ENCODE measurements around the gene DNM3. TPM values are rescaled to one million over a fixed set of nuclear protein-coding genes. Genes with fewer than 3 reads are reported as not detected.

DNM3 gene
- total and polyA plus RNA-seq, 10 of the 15 experiments (the other 5 are each of a cell fraction or from before 2014, with no cell fraction given), result 0.03 to 1.5 (median 0.08) TPM; not detected in 3

- no peaks in the 10 kb centered on the region for H3K36me3 ChIP-seq (ENCODE audit: control insufficient read depth in 2 of 2, insufficient read depth in 2 of 2, low read length in 1 of 2)
- no peaks in the 10 kb centered on the region; the same call in 2 of the 3 replicates for H3K9me3 ChIP-seq (replicated peaks; ENCODE audit: control insufficient read depth, insufficient read depth, low read length)
- no peak overlapping the region for H3K9ac ChIP-seq (ENCODE audit: control insufficient read depth, insufficient read depth, low read length)
- no peak overlapping the region for H3K4me3 ChIP-seq
- ChIA-PET RAD21 (ENCODE audit: unreplicated experiment) (no interaction called here), CTCF (no interaction called here), SMC1A (ENCODE audit: uncharacterized antibody, unreplicated experiment) (no interaction called here), POLR2A (no interaction called here)
- no peak overlapping the region for H3K27ac ChIP-seq (ENCODE audit: control insufficient read depth, insufficient read depth)
- no TSS peak for BruUV-seq (replicated peaks)
- H3K4me1 ChIP-seq (ENCODE audit: control insufficient read depth, insufficient read depth, low read length), result no peaks in the 10 kb centered on the region
- H2AFZ ChIP-seq (ENCODE audit: control insufficient read depth, low read depth, low read length), result no peak overlapping the region
- intact Hi-C loops (cut with micrococcal nuclease; ENCODE audit: unreplicated experiment) (no loop called here), in situ Hi-C loops (cut with MboI) (no loop called here)
- no peaks in the 10 kb centered on the region for H3K27me3 ChIP-seq (replicated peaks in 1 of 2; ENCODE audit: control insufficient read depth in 2 of 2, insufficient read depth in 2 of 2, low read length in 1 of 2)
- no peaks in the 10 kb centered on the region for H4K20me1 ChIP-seq (ENCODE audit: control insufficient read depth, insufficient read depth)
- no peak for TF ChIP-seq MEF2A (IDR thresholded peaks at IDR 0.05; ENCODE audit: insufficient read depth, low read depth, low read length)
- no peak for TF ChIP-seq SMAD1 (IDR thresholded peaks at IDR 0.05; ENCODE audit: low read depth, partially characterized antibody)
- no peak for TF ChIP-seq SIX5 (IDR thresholded peaks at IDR 0.05; ENCODE audit: low read depth, low read length, severe bottlenecking)
- TF ChIP-seq MTA2 (IDR thresholded peaks at IDR 0.05; ENCODE audit: low read depth), result no peak
- no peak for TF ChIP-seq KLF5 (IDR thresholded peaks at IDR 0.05; ENCODE audit: partially characterized antibody)
- TF ChIP-seq MYB (IDR thresholded peaks at IDR 0.05; ENCODE audit: borderline replicate concordance, low read depth, low read length), result no peak
- no peak for TF ChIP-seq CBX3 (IDR thresholded peaks at IDR 0.05; ENCODE audit: borderline replicate concordance, low read depth)
- TF ChIP-seq CHD2 (IDR thresholded peaks at IDR 0.05; ENCODE audit: borderline replicate concordance, low read depth, low read length), result no peak
- no peak for TF ChIP-seq MTA3 (IDR thresholded peaks at IDR 0.05; ENCODE audit: borderline replicate concordance, low read length)
- DNase-seq (ENCODE audit: low read depth, low spot score) (no peak), ATAC-seq (no peak), FAIRE-seq (peak; percentile 59)
- 62% methylated on average over 8 of the region's 8 CpGs for WGBS (ENCODE audit: insufficient coverage, insufficient replicate concordance, low lambda C conversion rate, missing lambda C conversion rate)
- H3K79me2 ChIP-seq (ENCODE audit: control insufficient read depth, insufficient read depth, low read length), result no peaks in the 10 kb centered on the region
- no peak overlapping the region for H3K4me2 ChIP-seq (ENCODE audit: control insufficient read depth, insufficient read depth)
These were observed 362.0 kb downstream of the DNM3 start for GRCh38 chr1:172203135-172203823.

GRCh38 chr1:172203902-172204301, 362.6 kb downstream of the DNM3 start:
- TF ChIP-seq CHD4 (IDR thresholded peaks at IDR 0.05) (no peak), RAD51 (IDR thresholded peaks at IDR 0.05) (no peak), FOS (IDR thresholded peaks at IDR 0.05; ENCODE audit: borderline replicate concordance, extremely low read depth, insufficient read length) (no peak), RB1 (IDR thresholded peaks at IDR 0.05; ENCODE audit: borderline replicate concordance) (no peak), ZBTB33 (IDR thresholded peaks at IDR 0.05) (no peak)
- CTCF ChIA-PET, result no interaction called here
- BruUV-seq (replicated peaks), result no TSS peak
- Histone ChIP-seq H3K36me3 (ENCODE audit: control insufficient read depth in 2 of 2, insufficient read depth in 2 of 2, low read length in 1 of 2) (no peaks in the 10 kb centered on the region), H3K79me2 (ENCODE audit: control insufficient read depth, insufficient read depth, low read length) (no peaks in the 10 kb centered on the region), H3K27me3 (replicated peaks in 1 of 2; ENCODE audit: control insufficient read depth in 2 of 2, insufficient read depth in 2 of 2, low read length in 1 of 2) (no peaks in the 10 kb centered on the region), H3K4me2 (ENCODE audit: control insufficient read depth, insufficient read depth) (no peak overlapping the region), H2AFZ (ENCODE audit: control insufficient read depth, low read depth, low read length) (no peak overlapping the region), H4K20me1 (ENCODE audit: control insufficient read depth, insufficient read depth) (no peaks in the 10 kb centered on the region), H3K9ac (ENCODE audit: control insufficient read depth, insufficient read depth, low read length) (no peak overlapping the region), H3K9me3 (replicated peaks; ENCODE audit: control insufficient read depth, insufficient read depth, low read length) (no peaks in the 10 kb centered on the region; the same call in 2 of the 3 replicates), H3K4me3 (no peak overlapping the region), H3K27ac (ENCODE audit: control insufficient read depth, insufficient read depth) (no peak overlapping the region), H3K4me1 (ENCODE audit: control insufficient read depth, insufficient read depth, low read length) (no peaks in the 10 kb centered on the region)
- DNase-seq (ENCODE audit: low read depth, low spot score), result no peak
- POLR2A ChIA-PET, result no interaction called here
- RAD21 ChIA-PET (ENCODE audit: unreplicated experiment), result no interaction called here
- FAIRE-seq, result no peak
- intact Hi-C loops (cut with micrococcal nuclease; ENCODE audit: unreplicated experiment), result no loop called here
- in situ Hi-C loops (cut with MboI), result no loop called here
- SMC1A ChIA-PET (ENCODE audit: uncharacterized antibody, unreplicated experiment), result no interaction called here
- ATAC-seq, result no peak

All from GM12878 (cell line).